Measurements from ENCODE around the gene AGBL5. TPM values are rescaled to one million over a fixed set of nuclear protein-coding genes. Genes with fewer than 3 reads are reported as not detected.

AGBL5 gene
- total and polyA plus RNA-seq, 9 of the 15 experiments (the other 6 are each of a cell fraction or from before 2014, with no cell fraction given), result 3.3 to 52.7 (median 26.2) TPM

GRCh38 chr2:27095745-27096651 is 44.5 kb downstream of the AGBL5 start (continued):
- TF ChIP-seq MBD2 (IDR thresholded peaks at IDR 0.05; ENCODE audit: borderline replicate concordance, low read depth) (peak; percentile 26; the same call in 1 of the 2 replicates), NR2C2 (CRISPR knock-in tag; IDR thresholded peaks at IDR 0.05) (no peak), NR2C2 (tag; IDR thresholded peaks at IDR 0.05) (0 out of 2 replicates have a peak, but pooled peaks have one; percentile 16), ZNF133 (CRISPR knock-in tag; IDR thresholded peaks at IDR 0.05) (no peak), SIX5 (IDR thresholded peaks at IDR 0.05; ENCODE audit: borderline replicate concordance in 1 of 2, insufficient read depth in 1 of 2, low read depth in 1 of 2, low read length in 2 of 2) (peak; percentile 83 to 88), KDM1A (IDR thresholded peaks at IDR 0.05) (no peak), ARHGAP35 (IDR thresholded peaks at IDR 0.05; ENCODE audit: partially characterized antibody) (no peak), SMAD2 (IDR thresholded peaks at IDR 0.05; ENCODE audit: low read depth, low read length) (no peak), STAT5B (CRISPR knock-in tag; IDR thresholded peaks at IDR 0.05) (no peak), CREB5 (CRISPR knock-in tag; IDR thresholded peaks at IDR 0.05) (no peak), FOXO4 (CRISPR knock-in tag; IDR thresholded peaks at IDR 0.05) (no peak), FIP1L1 (IDR thresholded peaks at IDR 0.05; ENCODE audit: low read depth, low read length, poor library complexity, severe bottlenecking) (no peak), SNRNP70 (optimal IDR thresholded peaks at IDR 0.05; ENCODE audit: low read depth, low read length) (no peak), MTA1 (IDR thresholded peaks at IDR 0.05; ENCODE audit: borderline replicate concordance) (no peak), CTBP1 (IDR thresholded peaks at IDR 0.05; ENCODE audit: borderline replicate concordance) (no peak), ARID3A (IDR thresholded peaks at IDR 0.05; ENCODE audit: borderline replicate concordance, low read depth, low read length) (no peak), ZNF766 (CRISPR knock-in tag; conservative IDR thresholded peaks at IDR 0.05) (peak; percentile 59; the same call in 1 of the 2 replicates), NFE2 (IDR thresholded peaks at IDR 0.05; ENCODE audit: low read depth) (no peak), HOXB6 (CRISPR knock-in tag; IDR thresholded peaks at IDR 0.05; ENCODE audit: borderline replicate concordance) (no peak), MYNN (IDR thresholded peaks at IDR 0.05) (no peak), MYNN (CRISPR knock-in tag; IDR thresholded peaks at IDR 0.05) (no peak), ZNF551 (CRISPR knock-in tag; IDR thresholded peaks at IDR 0.05) (no peak), NBN (IDR thresholded peaks at IDR 0.05; ENCODE audit: low read depth) (no peak), ZNF41 (CRISPR knock-in tag; conservative IDR thresholded peaks at IDR 0.05) (no peak), RBM25 (IDR thresholded peaks at IDR 0.05; ENCODE audit: low read depth, low read length, severe bottlenecking) (no peak)
